MCF 10A (cell line): ENCODE results near the gene WHAMM. TPM values are rescaled to one million over a fixed set of nuclear protein-coding genes. Genes with fewer than 3 reads are reported as not detected.

ENCODE experiments used
- BruUV-seq: library from RNA; stranded (reverse); fragments of 400-500 nt; replicated peaks from 2 replicates; lab custom pipeline; 2021; lab: Mats Ljungman, UMichigan
- CTCF ChIA-PET: fragments of 300-600 bp; sonication (Branson Sonifier 250); formaldehyde crosslinking; extraction: SDS; loops from one replicate; lab custom pipeline; 2021; ENCODE audit warnings: antibody characterized with exemption, inconsistent platforms; lab: Yijun Ruan, JAX
- POLR2A ChIA-PET: fragments of 300-600, 350-650 bp; sonication (Branson Sonifier 250); formaldehyde crosslinking; extraction: SDS; loops from one replicate; lab custom pipeline; 2020; ENCODE audit warnings: antibody characterized with exemption, inconsistent platforms; lab: Yijun Ruan, JAX
- DNase-seq: peaks from one replicate; pipeline ENCODE4 v3.0.0-alpha.2; 2018; ENCODE audit not compliant: unreplicated experiment
- H3K27ac Mint-ChIP-seq: one replicate; pipeline ENCODE4 v1.8.0; 2022; ENCODE audit warnings: mild to moderate bottlenecking, low read depth, mixed read lengths; ENCODE audit not compliant: unreplicated experiment
- H3K27me3 Mint-ChIP-seq: one replicate; pipeline ENCODE4 v1.8.0; 2022; ENCODE audit warnings: mixed read lengths; ENCODE audit not compliant: insufficient read depth, unreplicated experiment
- H3K36me3 Mint-ChIP-seq: one replicate; pipeline ENCODE4 v1.8.0; 2022; ENCODE audit warnings: mild to moderate bottlenecking, moderate library complexity, mixed read lengths; ENCODE audit not compliant: insufficient read depth, unreplicated experiment
- H3K4me1 Mint-ChIP-seq: one replicate; pipeline ENCODE4 v1.8.0; 2022; ENCODE audit warnings: mixed read lengths; ENCODE audit not compliant: insufficient read depth, unreplicated experiment
- H3K4me3 Mint-ChIP-seq: one replicate; pipeline ENCODE4 v1.8.0; 2022; ENCODE audit warnings: mild to moderate bottlenecking, moderate library complexity, mixed read lengths; ENCODE audit not compliant: unreplicated experiment
- H3K9me3 Mint-ChIP-seq: one replicate; pipeline ENCODE4 v1.8.0; 2022; ENCODE audit warnings: mixed read lengths; ENCODE audit not compliant: unreplicated experiment
- CTCF ChIP-seq: fragments of 200-600 bp; IDR thresholded peaks from one replicate; pipeline ENCODE4 v1.8.0; 2022; ENCODE audit warnings: antibody characterized with exemption, mild to moderate bottlenecking; ENCODE audit not compliant: unreplicated experiment
- intact Hi-C: fragments of 100-400 bp; cut with micrococcal nuclease; formaldehyde crosslinking; loops from 2 replicates; pipeline ENCODE4 v1.14.1; 2022
- total RNA-seq: library from RNA; stranded (reverse); gene quantifications from 2 replicates; pipeline ENCODE4 v1.2.3, GENCODE V29; 2022

The WHAMM gene
- total RNA-seq, 1 experiment from 2014 or later: 8.2 TPM

DNA sequence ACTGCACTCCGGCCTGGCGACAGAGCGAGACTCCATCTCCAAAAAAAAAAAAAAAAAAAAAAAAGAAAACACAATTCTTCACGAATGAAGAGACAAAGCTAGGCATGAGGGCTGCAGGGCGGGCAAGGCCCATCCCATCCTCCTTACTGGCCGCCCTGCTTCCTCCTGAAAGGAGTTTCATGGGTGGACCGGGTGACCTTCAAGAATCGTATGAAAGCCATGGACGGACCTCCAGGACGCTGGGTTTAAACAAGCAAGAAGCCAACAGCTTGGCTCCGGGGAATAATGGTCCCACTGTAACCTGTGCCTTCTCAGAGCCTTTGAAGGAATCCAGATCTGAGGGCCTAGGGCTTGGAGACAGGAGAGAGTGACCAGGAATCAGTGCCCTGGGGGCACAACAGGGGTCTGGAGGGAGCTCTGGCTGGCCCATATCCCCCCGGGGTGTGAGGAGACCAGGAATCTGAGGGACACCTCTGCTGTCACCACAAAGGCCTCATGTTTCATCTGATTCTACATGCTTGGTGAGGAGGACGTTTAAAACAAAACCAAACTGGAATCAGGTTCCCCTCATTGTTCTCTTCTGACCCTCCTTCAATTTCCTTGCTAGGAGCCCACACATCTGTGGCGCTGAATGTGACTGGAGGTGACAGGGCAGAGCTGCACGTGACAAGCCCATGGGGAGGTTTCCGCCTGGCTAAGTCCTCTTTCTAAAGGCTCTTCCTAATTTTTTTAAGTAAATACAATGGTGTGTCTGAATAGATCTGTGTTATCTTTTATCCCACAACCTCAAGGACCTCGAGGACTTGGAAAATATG lies 46.1 kb downstream of the WHAMM start:
- POLR2A ChIA-PET: interaction anchor here (0.6 to 1.1 kb wide), 3 partner anchors 63 to 124 kb away, joined by 3 to 4 read pairs (median 3); no protein-coding TSS in a partner anchor
- H3K4me3 Mint-ChIP-seq: no peak overlapping the region
- no TSS peak for BruUV-seq
- no peaks in the 10 kb centered on the region for H3K9me3 Mint-ChIP-seq
- CTCF ChIA-PET: interaction anchor here (0.7 to 1.1 kb wide), 2 partner anchors 96 to 145 kb away, joined by 6 read pairs; no protein-coding TSS in a partner anchor
- no peaks in the 10 kb centered on the region for H3K36me3 Mint-ChIP-seq
- TF ChIP-seq CTCF: no peak
- H3K27ac Mint-ChIP-seq: no peak overlapping the region
- no peaks in the 10 kb centered on the region for H3K27me3 Mint-ChIP-seq
- no peak for DNase-seq
- H3K4me1 Mint-ChIP-seq: no peaks in the 10 kb centered on the region
- intact Hi-C loops: no loop called here

DNA sequence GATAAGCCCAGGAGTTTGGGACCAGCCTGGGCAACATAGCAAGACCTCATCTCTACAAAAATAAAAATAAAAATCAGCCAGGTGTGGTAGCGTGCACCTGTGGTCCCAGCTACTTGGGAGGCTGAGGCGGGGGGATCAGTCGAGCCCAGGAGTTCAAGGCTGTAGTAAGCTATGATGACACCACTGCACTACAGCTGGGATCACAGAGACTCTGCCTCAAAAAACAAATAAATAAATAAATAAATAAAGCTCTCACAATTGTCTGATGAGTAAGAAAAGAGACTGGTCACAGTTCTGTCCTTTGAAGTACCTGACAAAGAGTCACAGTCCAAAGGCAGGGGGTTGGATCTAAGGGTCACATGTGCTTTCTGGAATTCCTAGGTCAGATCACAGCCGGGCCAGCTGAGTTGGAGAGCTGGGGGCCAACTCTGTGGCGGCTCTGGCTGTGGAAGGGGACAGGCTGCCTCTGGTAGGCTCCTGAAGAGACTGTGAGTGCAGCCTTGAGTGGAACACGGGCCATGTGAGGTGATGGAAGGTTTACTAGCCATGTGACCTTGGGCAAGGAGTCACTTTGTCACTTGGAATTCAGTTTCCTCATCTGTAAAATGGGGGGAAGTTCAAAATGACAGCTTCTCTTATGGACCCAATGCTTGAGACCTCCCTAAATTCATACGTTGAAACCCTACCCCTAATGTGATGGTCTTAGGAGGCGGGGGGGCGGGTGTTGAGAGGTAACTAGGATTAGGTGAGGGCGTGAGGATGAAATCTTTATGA lies 47.2 kb downstream of the WHAMM start:
- Mint-ChIP-seq H3K9me3 (no peaks in the 10 kb centered on the region), H3K4me1 (no peaks in the 10 kb centered on the region), H3K27ac (no peak overlapping the region), H3K27me3 (no peaks in the 10 kb centered on the region), H3K36me3 (no peaks in the 10 kb centered on the region), H3K4me3 (no peak overlapping the region)
- CTCF ChIA-PET: interaction anchor here (0.6 to 1.1 kb wide), 3 partner anchors 35 to 317 kb away, joined by 3 to 6 read pairs (median 5); no protein-coding TSS in a partner anchor
- intact Hi-C loops: no loop called here
- no peak for DNase-seq
- TF ChIP-seq CTCF: no peak
- POLR2A ChIA-PET: interaction anchor here (0.6 to 1.1 kb wide), 3 partner anchors 62 to 125 kb away, joined by 3 to 4 read pairs (median 3); no protein-coding TSS in a partner anchor
- no TSS peak for BruUV-seq

DNA sequence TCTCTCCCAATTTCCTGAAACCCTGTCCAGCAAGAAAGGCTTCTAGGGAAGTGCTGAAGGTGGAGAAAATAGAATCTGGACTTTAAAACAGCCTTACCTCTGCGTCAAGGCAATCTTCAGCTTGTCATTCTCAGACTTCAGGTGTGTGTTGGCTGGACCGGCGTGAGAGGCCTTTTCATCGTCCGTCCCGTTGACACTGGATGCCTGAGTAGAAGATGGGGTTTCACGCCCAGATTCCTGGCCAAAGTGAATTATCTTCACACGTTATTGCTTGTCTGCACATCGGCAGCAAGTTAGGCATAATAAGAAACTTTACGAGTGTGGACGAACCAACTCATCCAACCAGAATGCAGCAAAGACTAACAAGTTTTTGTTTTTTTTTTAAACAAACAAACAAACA lies 49.5 kb downstream of the WHAMM start:
- ChIA-PET CTCF (no interaction called here), POLR2A (no interaction called here)
- Mint-ChIP-seq H3K4me1 (no peaks in the 10 kb centered on the region), H3K9me3 (no peaks in the 10 kb centered on the region), H3K4me3 (no peak overlapping the region), H3K27ac (no peak overlapping the region), H3K36me3 (no peaks in the 10 kb centered on the region), H3K27me3 (no peaks in the 10 kb centered on the region)
- BruUV-seq: no TSS peak
- intact Hi-C loops: no loop called here
- DNase-seq: no peak
- no peak for TF ChIP-seq CTCF

- BruUV-seq: no TSS peak
- H3K27me3 Mint-ChIP-seq: no peaks in the 10 kb centered on the region
These were observed 53.5 kb downstream of the WHAMM start for GRCh38 chr15:82862886-82863285.

More at GRCh38 chr15:82862886-82863285, 53.5 kb downstream of the WHAMM start:
- ChIA-PET CTCF (interaction anchor here (0.9 kb wide), 1 partner anchor 13 kb away, joined by 3 read pairs; no protein-coding TSS in a partner anchor), POLR2A (no interaction called here)
- TF ChIP-seq CTCF: no peak
- H3K4me3 Mint-ChIP-seq: no peak overlapping the region
- H3K4me1 Mint-ChIP-seq: no peaks in the 10 kb centered on the region
- no peaks in the 10 kb centered on the region for H3K9me3 Mint-ChIP-seq
- H3K36me3 Mint-ChIP-seq: no peaks in the 10 kb centered on the region
- no peak for DNase-seq
- intact Hi-C loops: no loop called here
- no peak overlapping the region for H3K27ac Mint-ChIP-seq
